Breast epithelium (tissue), 4 donors: ENCODE measurements around the gene NCOA1. TPM values are rescaled to one million over a fixed set of nuclear protein-coding genes. Genes with fewer than 3 reads are reported as not detected.
"Not testable (repeated sequence)": the region's sequence is repeated elsewhere in the genome, so short reads cannot be mapped to it uniquely, and the experiment has no call there.

Experiments used
- DNase-seq, 2 donors: peaks; one replicate each; pipeline ENCODE4 v3.0.0-alpha.2; 2019; ENCODE audit warnings: low spot score in 2 of 2
- H3K27ac ChIP-seq, 2 donors: fragments of 200-600 bp; sonication (generic) in 1 of 2; one replicate each; pipeline ENCODE4 v1.5.1; 2016 to 2019; ENCODE audit warnings: mild to moderate bottlenecking in 1 of 2
- H3K27me3 ChIP-seq, 2 donors: fragments of 200-600 bp; sonication (generic) in 1 of 2; one replicate each; pipeline versions ENCODE4 v1.5.1 to v1.6.0; 2017 to 2019; ENCODE audit warnings: control low read depth in 1 of 2, mild to moderate bottlenecking in 1 of 2
- H3K36me3 ChIP-seq: fragments of 200-600 bp; one replicate; pipeline ENCODE4 v1.5.1; 2019
- H3K4me1 ChIP-seq, 2 donors: fragments of 200-600 bp; sonication (generic); one replicate each; pipeline ENCODE4 v1.5.1; 2016 to 2019; ENCODE audit warnings: control low read depth in 1 of 2
- H3K4me3 ChIP-seq, 3 donors: fragments of 200-600 bp; sonication (generic); 1 replicate in 2 of 3; 2 replicates in 1 of 3; pipeline ENCODE4 v1.5.1; 2016 to 2019; ENCODE audit warnings: mild to moderate bottlenecking in 3 of 3, moderate library complexity in 2 of 3
- H3K9me3 ChIP-seq, 2 donors: fragments of 200-600 bp; sonication (generic) in 1 of 2; one replicate each; pipeline ENCODE4 v1.5.1; 2016 to 2019; ENCODE audit warnings: control low read depth in 1 of 2
- POLR2A ChIP-seq: fragments of 450-650 bp; IDR thresholded peaks from one replicate; pipeline ENCODE4 v1.6.1; 2016; ENCODE audit warnings: antibody characterized with exemption, mild to moderate bottlenecking, moderate library complexity
- POLR2AphosphoS5 ChIP-seq, 3 donors: sonication (generic); formaldehyde crosslinking; IDR thresholded peaks; one replicate each; pipeline ENCODE4 v1.6.1; 2017; ENCODE audit warnings: antibody characterized with exemption in 3 of 3
- intact Hi-C: fragments of 100-400 bp; cut with DNase I; formaldehyde crosslinking; loops from one replicate; pipeline ENCODE4 v1.15.1; 2023; ENCODE audit warnings: low total_unique reads
- total RNA-seq, 3 donors: library from RNA; depleted of rRNA; stranded (reverse); fragments of >200 nt; gene quantifications; one replicate each; pipeline ENCODE4 v1.1.0, GENCODE V29; 2016
- TF ChIP-seq, protein P1 (sequence below), 3 donors: fragments of 450-650 bp; IDR thresholded peaks; one replicate each; pipeline ENCODE4 v1.5.1; 2016 to 2017; ENCODE audit warnings: antibody characterized with exemption in 3 of 3, mild to moderate bottlenecking in 3 of 3, moderate library complexity in 3 of 3

The NCOA1 gene
- total RNA-seq, 3 donors from 2014 or later = 66.4 to 83.4 (median 69.2) TPM

DNA sequence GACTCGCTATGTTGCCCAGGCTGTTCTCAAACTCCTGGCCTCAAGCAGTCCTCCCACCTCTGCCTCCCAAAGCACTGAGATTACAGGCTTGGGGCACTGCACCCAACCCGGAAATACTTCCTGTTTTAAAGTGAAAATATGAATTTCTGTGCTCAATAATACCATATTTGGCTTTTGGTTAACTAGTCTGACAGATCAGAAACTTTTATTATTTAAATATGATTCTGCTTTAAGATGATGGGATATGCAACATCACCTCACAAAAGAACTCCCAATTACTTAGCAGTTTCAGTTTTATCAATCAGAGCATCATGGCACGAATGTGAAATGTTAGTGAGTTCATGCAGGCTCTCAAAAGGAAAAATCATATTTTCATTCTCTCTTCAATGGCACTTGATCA is 181.5 kb downstream of the NCOA1 start:
- TF ChIP-seq, protein P1, sequence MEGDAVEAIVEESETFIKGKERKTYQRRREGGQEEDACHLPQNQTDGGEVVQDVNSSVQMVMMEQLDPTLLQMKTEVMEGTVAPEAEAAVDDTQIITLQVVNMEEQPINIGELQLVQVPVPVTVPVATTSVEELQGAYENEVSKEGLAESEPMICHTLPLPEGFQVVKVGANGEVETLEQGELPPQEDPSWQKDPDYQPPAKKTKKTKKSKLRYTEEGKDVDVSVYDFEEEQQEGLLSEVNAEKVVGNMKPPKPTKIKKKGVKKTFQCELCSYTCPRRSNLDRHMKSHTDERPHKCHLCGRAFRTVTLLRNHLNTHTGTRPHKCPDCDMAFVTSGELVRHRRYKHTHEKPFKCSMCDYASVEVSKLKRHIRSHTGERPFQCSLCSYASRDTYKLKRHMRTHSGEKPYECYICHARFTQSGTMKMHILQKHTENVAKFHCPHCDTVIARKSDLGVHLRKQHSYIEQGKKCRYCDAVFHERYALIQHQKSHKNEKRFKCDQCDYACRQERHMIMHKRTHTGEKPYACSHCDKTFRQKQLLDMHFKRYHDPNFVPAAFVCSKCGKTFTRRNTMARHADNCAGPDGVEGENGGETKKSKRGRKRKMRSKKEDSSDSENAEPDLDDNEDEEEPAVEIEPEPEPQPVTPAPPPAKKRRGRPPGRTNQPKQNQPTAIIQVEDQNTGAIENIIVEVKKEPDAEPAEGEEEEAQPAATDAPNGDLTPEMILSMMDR (IDR thresholded peaks at IDR 0.05) = no peak
- TF ChIP-seq POLR2A (no peak), POLR2AphosphoS5 (IDR thresholded peaks at IDR 0.05) (no peak)
- H3K4me3 ChIP-seq = no peak overlapping the region
- H3K4me1 ChIP-seq = no peaks in the 10 kb centered on the region
- no peak for DNase-seq
- no peak overlapping the region for H3K27ac ChIP-seq
- no peaks in the 10 kb centered on the region for H3K36me3 ChIP-seq
- intact Hi-C loops = no loop called here
- H3K27me3 ChIP-seq = no peaks in the 10 kb centered on the region
- H3K9me3 ChIP-seq = no peaks in the 10 kb centered on the region

DNA sequence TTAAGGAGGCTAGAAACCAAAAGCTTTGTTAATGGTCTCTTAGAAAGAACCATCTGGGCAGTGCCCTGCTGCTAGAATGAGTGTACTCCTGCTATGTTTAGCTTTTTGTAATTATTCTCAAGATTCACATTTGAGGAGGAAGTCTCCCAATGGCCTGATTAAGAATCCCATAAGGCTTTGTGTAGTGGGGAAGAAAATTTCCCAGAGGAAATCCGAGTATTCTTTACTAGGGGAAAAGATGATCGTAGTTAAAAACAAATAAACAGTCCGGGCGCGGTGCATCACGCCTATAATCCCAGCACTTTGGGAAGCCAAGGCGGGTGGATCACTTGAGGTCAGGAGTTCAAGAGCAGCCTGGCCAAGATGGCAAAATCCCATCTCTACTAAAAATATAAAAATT is 184.3 kb downstream of the NCOA1 start:
- no peak for DNase-seq
- Histone ChIP-seq H3K36me3 (no peaks in the 10 kb centered on the region), H3K27ac (no peak overlapping the region), H3K4me1 (no peaks in the 10 kb centered on the region), H3K4me3 (no peak overlapping the region), H3K27me3 (no peaks in the 10 kb centered on the region), H3K9me3 (no peaks in the 10 kb centered on the region)
- intact Hi-C loops = no loop called here
- TF ChIP-seq, protein P1 (IDR thresholded peaks at IDR 0.05) = no peak
- TF ChIP-seq POLR2AphosphoS5 (IDR thresholded peaks at IDR 0.05) = no peak
- TF ChIP-seq POLR2A = no peak

DNA sequence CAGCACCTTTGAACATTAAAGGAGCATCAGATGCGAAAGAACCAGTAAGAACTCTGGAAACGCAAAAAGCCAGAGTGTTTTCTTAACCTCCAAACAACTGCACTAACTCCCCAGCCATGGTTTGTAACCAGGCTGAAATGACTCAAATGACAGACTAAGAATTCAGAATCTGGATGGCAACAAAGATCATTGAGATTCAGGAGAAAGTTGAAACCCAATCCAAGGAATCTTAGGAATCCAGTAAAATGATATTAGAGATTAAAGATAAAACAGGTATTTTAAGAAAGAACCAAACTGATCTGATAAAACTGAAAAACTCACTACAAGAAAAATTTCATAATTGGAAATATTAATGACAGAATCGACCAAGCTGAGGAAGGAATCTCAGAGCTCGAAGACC is 185.4 kb downstream of the NCOA1 start:
- no peaks in the 10 kb centered on the region for H3K36me3 ChIP-seq
- TF ChIP-seq, protein P1 (IDR thresholded peaks at IDR 0.05) = no peak
- no peak for TF ChIP-seq POLR2A
- no peak for TF ChIP-seq POLR2AphosphoS5 (IDR thresholded peaks at IDR 0.05)
- intact Hi-C loops = no loop called here
- no peaks in the 10 kb centered on the region for H3K9me3 ChIP-seq
- no peak overlapping the region for H3K4me3 ChIP-seq
- no peaks in the 10 kb centered on the region for H3K4me1 ChIP-seq
- no peaks in the 10 kb centered on the region for H3K27me3 ChIP-seq
- no peak for DNase-seq
- no peak overlapping the region for H3K27ac ChIP-seq

DNA sequence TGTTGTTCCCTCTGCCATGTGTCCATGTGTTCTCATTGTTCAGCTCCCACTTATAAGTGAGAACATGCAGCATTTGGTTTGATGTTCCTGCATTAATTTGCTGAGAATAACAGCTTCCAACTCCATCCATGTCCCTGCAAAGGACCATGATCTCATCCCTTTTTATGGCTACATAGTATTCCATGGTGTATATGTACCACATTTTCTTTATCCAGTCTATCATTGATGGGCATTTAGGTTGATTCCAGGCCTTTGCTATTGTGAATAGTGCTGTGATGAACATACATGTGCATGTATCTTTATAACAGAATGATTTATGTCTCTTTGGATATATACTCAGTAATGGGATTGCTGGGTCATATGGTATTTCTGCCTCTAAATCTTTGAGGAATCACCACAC is 187.0 kb downstream of the NCOA1 start:
- H3K9me3 ChIP-seq, intact Hi-C loops, H3K27me3 ChIP-seq, H3K36me3 ChIP-seq, H3K4me1 ChIP-seq, H3K27ac ChIP-seq, DNase-seq, H3K4me3 ChIP-seq: not testable (repeated sequence)

DNA sequence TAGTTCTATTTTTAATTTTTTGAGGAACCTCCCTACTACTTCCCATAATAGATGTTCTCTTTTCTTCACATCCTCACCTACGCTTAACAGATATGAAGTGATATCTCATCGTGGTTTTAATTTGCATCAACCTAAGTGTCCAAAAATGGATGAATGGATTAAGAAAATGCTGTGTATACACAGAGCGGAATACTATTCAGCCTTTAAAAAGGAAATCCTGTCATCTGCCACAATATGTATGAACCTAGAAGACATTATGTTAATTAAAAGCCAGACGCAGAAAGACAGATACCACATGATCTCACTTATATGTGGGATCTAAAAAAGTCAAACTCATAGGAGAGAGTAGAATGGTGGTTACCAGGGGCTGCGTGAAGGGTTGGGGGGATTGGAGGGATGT is 189.1 kb downstream of the NCOA1 start:
- H3K27ac ChIP-seq = no peak overlapping the region
- TF ChIP-seq POLR2A (no peak), POLR2AphosphoS5 (IDR thresholded peaks at IDR 0.05) (no peak)
- TF ChIP-seq, protein P1 (IDR thresholded peaks at IDR 0.05) = no peak
- no peaks in the 10 kb centered on the region for H3K36me3 ChIP-seq
- H3K4me3 ChIP-seq = no peak overlapping the region
- intact Hi-C loops = no loop called here
- H3K4me1 ChIP-seq = no peaks in the 10 kb centered on the region
- no peaks in the 10 kb centered on the region for H3K27me3 ChIP-seq
- DNase-seq = no peak
- no peaks in the 10 kb centered on the region for H3K9me3 ChIP-seq

DNA sequence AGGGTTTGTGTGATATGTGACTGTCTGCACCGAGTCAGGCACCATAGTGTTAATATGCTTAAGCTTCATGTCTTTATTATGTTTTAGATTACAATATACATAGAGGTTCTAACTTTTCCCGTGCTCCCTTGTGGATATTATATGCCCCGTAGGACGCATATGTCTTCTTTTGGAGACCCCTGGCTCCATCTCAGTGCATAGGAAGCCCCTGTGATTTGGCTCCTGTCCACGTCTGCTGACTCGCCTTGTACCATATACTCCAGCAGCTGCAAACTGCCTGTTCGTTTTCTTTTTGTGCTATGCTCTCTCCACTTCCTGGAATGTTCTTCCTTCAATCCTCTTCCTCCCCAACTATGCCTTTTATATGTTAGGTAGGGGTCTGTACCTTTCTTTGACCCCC is 191.2 kb downstream of the NCOA1 start:
- no peak overlapping the region for H3K4me3 ChIP-seq
- peak overlapping the region in 1 of 2 donors; percentile 24 for H3K27ac ChIP-seq
- no peaks in the 10 kb centered on the region for H3K36me3 ChIP-seq
- H3K9me3 ChIP-seq = no peaks in the 10 kb centered on the region
- no peak for DNase-seq
- TF ChIP-seq POLR2A = no peak
- TF ChIP-seq POLR2AphosphoS5 (IDR thresholded peaks at IDR 0.05) = no peak
- TF ChIP-seq, protein P1 (IDR thresholded peaks at IDR 0.05) = no peak
- intact Hi-C loops = no loop called here
- no peaks in the 10 kb centered on the region for H3K4me1 ChIP-seq
- H3K27me3 ChIP-seq = no peaks in the 10 kb centered on the region
